Testis (tissue), 3 donors: ENCODE measurements around the gene MTAP. TPM values are rescaled to one million over a fixed set of nuclear protein-coding genes. Genes with fewer than 3 reads are reported as not detected.

Source experiments
- DNase-seq: peaks from one replicate; pipeline ENCODE4 v3.0.0-alpha.2; 2019
- H3K27ac ChIP-seq, 2 donors: fragments of 200-600 bp; sonication (generic); one replicate each; pipeline ENCODE4 v1.5.1; 2019
- H3K27me3 ChIP-seq: fragments of 200-600 bp; sonication (generic); one replicate; pipeline ENCODE4 v1.5.1; 2019
- H3K36me3 ChIP-seq: fragments of 200-600 bp; sonication (generic); one replicate; pipeline ENCODE4 v1.5.1; 2017; ENCODE audit warnings: low read depth; ENCODE audit errors: missing control alignments
- H3K4me1 ChIP-seq: fragments of 200-600 bp; sonication (generic); one replicate; pipeline ENCODE4 v1.5.1; 2019
- H3K4me3 ChIP-seq, 2 donors: fragments of 200-600 bp; sonication (generic); one replicate each; pipeline ENCODE4 v1.5.1; 2017 to 2019
- H3K9me3 ChIP-seq: fragments of 200-600 bp; sonication (generic); one replicate; pipeline ENCODE4 v1.5.1; 2017
- POLR2A ChIP-seq: fragments of 450-650 bp; IDR thresholded peaks from one replicate; pipeline ENCODE4 v1.6.1; 2017; ENCODE audit warnings: antibody characterized with exemption, mild to moderate bottlenecking, moderate library complexity
- WGBS, 2 donors: methylation state at CpG; one replicate each; pipeline ENCODE4 v1.1.5; 2018; 5-methylcytosine and 5-hydroxymethylcytosine counted together
- intact Hi-C: fragments of 100-400 bp; cut with DNase I; formaldehyde crosslinking; loops from one replicate; pipeline ENCODE4 v1.15.1; 2023; ENCODE audit warnings: low total_unique reads
- polyA plus RNA-seq: library from polyadenylated mRNA; stranded (reverse); fragments of 350-450 nt; fragmentation: Illumina TruSeq; extraction: RNeasy Lipid Tissue Mini Kit (QIAGEN cat#74804); gene quantifications from one replicate; pipeline ENCODE4 v1.2.3, GENCODE V29; 2014; ENCODE audit warnings: low read depth, low replicate concordance; ENCODE audit not compliant: insufficient read depth
- total RNA-seq, 2 donors: library from RNA; depleted of rRNA; stranded (reverse); fragments of >200 nt; gene quantifications; one replicate each; pipeline ENCODE4 v1.2.3, GENCODE V29; 2016
- TF ChIP-seq, protein P1 (sequence below), 3 experiments: fragments of 450-650 bp in 2 of 3; fragments of 200-600 bp in 1 of 3; sonication (generic) in 1 of 3; IDR thresholded peaks; one replicate each; pipeline ENCODE4 v1.5.1; 2016 to 2019; ENCODE audit warnings: antibody characterized with exemption in 3 of 3, mild to moderate bottlenecking in 2 of 3, moderate library complexity in 1 of 3

The MTAP gene
- total and polyA plus RNA-seq, 3 donors from 2014 or later = 18.2 to 21.2 (median 19.3) TPM

DNA sequence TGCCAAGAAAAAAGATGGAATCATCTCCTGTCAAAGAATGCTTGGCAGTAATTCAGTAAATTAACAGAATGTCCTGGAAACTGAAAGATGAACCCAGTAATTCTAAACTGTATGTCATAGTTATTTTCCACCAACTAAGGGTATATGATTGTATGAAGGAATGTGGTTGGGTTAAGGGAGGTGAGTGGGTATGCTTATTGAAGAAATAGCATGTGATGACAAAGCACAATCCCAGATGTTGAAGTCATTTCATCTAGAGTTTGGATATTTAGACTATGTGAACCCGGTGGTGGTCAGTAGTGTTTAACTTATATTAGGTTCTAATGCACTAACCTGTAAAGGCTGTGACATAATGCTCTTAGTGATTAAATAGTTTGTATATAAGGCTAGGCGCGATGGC is 104.4 kb downstream of the MTAP start:
- no peaks in the 10 kb centered on the region for H3K9me3 ChIP-seq
- no peaks in the 10 kb centered on the region for H3K4me1 ChIP-seq
- no peak overlapping the region for H3K4me3 ChIP-seq
- TF ChIP-seq POLR2A = no peak
- TF ChIP-seq, protein P1, sequence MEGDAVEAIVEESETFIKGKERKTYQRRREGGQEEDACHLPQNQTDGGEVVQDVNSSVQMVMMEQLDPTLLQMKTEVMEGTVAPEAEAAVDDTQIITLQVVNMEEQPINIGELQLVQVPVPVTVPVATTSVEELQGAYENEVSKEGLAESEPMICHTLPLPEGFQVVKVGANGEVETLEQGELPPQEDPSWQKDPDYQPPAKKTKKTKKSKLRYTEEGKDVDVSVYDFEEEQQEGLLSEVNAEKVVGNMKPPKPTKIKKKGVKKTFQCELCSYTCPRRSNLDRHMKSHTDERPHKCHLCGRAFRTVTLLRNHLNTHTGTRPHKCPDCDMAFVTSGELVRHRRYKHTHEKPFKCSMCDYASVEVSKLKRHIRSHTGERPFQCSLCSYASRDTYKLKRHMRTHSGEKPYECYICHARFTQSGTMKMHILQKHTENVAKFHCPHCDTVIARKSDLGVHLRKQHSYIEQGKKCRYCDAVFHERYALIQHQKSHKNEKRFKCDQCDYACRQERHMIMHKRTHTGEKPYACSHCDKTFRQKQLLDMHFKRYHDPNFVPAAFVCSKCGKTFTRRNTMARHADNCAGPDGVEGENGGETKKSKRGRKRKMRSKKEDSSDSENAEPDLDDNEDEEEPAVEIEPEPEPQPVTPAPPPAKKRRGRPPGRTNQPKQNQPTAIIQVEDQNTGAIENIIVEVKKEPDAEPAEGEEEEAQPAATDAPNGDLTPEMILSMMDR (IDR thresholded peaks at IDR 0.05) = no peak
- intact Hi-C loops = no loop called here
- DNase-seq = no peak
- no peaks in the 10 kb centered on the region for H3K36me3 ChIP-seq
- H3K27me3 ChIP-seq = no peaks in the 10 kb centered on the region
- 90 to 100% methylated on average over 3 of the region's 3 CpGs for WGBS, 2 donors
- no peak overlapping the region for H3K27ac ChIP-seq

DNA sequence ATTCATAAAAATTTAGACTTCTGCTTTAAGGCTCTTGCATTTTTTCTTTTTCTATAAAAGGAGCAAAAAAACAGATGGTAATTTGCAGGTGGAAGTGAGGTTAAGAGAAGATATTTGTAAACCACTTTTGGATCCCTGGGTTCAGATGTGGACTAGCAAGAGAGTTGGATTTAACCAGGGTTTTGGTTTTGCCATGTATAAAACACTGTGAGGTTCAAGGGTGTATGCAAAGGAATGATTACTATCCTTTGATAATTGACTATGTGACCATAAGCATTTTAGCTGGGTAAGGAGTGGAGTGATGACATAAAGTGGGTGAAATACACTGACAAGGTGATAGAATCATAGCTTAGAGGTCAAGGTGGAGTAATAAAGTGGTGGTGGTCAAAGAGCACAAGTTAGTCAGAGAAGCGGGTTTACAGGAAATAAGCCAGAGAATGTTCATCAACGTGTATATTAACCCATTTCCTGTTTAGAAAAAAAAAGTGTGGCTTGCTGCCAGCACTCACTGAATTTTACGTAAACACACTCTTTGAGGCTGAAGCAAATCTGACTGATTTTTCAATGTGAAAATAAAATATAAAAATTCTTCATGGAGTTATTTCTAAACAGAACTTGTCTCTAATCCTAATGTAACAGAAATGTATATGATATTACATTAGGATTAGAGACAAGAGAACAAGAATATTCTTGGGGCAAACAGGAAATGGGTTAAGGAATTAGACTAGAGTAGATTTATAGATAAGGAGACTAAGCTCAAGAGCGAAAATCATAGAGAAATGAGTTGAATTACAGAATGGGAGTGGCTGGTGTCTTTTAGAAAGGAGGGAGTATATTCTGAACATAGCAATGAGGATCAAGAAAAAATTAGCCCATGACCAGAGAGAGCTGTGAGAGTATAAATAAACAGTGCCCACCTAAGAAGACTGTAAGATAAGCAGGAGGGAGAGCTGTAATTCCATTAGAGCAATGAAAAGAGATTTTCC is 117.2 kb downstream of the MTAP start:
- no peak for DNase-seq
- TF ChIP-seq, protein P1 (IDR thresholded peaks at IDR 0.05) = no peak
- TF ChIP-seq POLR2A = no peak
- Histone ChIP-seq H3K4me1 (no peaks in the 10 kb centered on the region), H3K27me3 (no peaks in the 10 kb centered on the region), H3K36me3 (no peaks in the 10 kb centered on the region), H3K4me3 (no peak overlapping the region), H3K9me3 (no peaks in the 10 kb centered on the region), H3K27ac (no peak overlapping the region)
- intact Hi-C loops = no loop called here
- WGBS, 2 donors = 32 to 49% methylated on average over 4 of the region's 4 CpGs

DNA sequence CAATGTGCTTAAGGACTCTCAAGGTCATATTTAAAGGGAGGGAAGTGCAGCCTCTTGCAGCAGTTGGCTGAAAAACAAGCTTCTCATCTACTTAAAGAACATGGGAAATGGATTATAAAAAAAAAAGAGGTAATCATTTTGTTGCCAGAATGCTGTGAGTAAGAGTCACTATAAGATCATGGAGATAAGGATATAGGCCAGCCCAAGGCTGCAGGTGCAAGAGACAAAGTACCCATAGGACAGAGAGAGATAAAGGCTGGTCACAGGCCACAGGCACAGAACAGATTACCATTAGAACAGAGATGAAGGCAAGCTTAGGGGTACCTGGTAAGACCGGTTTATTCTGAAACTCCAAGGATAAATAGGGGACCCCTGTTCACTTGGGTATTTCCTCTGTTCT is 121.3 kb downstream of the MTAP start:
- no peaks in the 10 kb centered on the region for H3K4me1 ChIP-seq
- H3K4me3 ChIP-seq = no peak overlapping the region
- no peaks in the 10 kb centered on the region for H3K9me3 ChIP-seq
- intact Hi-C loops = no loop called here
- TF ChIP-seq, protein P1 (IDR thresholded peaks at IDR 0.05) = no peak
- TF ChIP-seq POLR2A = no peak
- H3K36me3 ChIP-seq = no peaks in the 10 kb centered on the region
- no peaks in the 10 kb centered on the region for H3K27me3 ChIP-seq
- no peak for DNase-seq
- WGBS, 2 donors = 94 to 96% methylated on average over 1 of the region's 1 CpG
- H3K27ac ChIP-seq = no peak overlapping the region

DNA sequence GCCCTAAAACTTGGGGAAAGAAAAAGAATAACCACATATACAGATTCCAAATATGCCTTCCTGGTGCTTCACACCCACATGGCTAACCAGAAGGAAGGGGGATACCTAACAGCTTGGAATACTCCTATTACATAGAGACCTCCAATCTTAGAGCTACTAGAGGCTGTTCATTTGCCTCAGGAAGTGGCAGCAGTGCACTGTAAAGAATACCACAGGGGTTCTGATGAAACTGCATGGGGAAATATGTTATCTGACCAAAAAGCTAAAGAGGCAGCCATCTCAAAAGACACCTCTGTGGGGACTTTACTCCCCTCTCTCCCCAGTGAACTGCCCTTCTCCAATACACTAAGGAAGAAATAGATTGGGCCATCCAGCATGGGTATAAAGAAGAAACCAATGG is 125.3 kb downstream of the MTAP start:
- no peak for DNase-seq
- intact Hi-C loops = no loop called here
- H3K27me3 ChIP-seq = no peaks in the 10 kb centered on the region
- no peak overlapping the region for H3K27ac ChIP-seq
- no peaks in the 10 kb centered on the region for H3K36me3 ChIP-seq
- no peaks in the 10 kb centered on the region for H3K4me1 ChIP-seq
- TF ChIP-seq, protein P1 (IDR thresholded peaks at IDR 0.05) = no peak
- TF ChIP-seq POLR2A = no peak
- H3K4me3 ChIP-seq = no peak overlapping the region
- H3K9me3 ChIP-seq = no peaks in the 10 kb centered on the region
